ENCODE measurements around the gene RIPOR2.

GRCh38 chr6:24898676-24899075 lies 37.1 kb downstream of the RIPOR2 start:
- no peak for TF ChIP-seq CTCF (conservative IDR thresholded peaks at IDR 0.05 in 1 of 2, IDR thresholded peaks at IDR 0.05 in 1 of 2; ENCODE audit: extremely low read depth in 1 of 2, insufficient read depth in 1 of 2, low read depth in 1 of 2, low read length in 2 of 2)
- TF ChIP-seq EZH2 (IDR thresholded peaks at IDR 0.05; ENCODE audit: borderline replicate concordance, low read length), result no peak

Measured in mammary epithelial cell (primary cell).